HCT116 (cell line): Measurements from ENCODE around the gene MSL1. TPM values are rescaled to one million over a fixed set of nuclear protein-coding genes. Genes with fewer than 3 reads are reported as not detected.

Experiments used
- ATAC-seq: fragments of 200-7000 bp; cut with Tn5 transposase; 2 replicates; pipeline ENCODE4 v1.9.1; 2020; ENCODE audit warnings: mild to moderate bottlenecking, moderate library complexity
- BruUV-seq: library from RNA; stranded (reverse); fragments of 400-500 nt; replicated peaks from 2 replicates; lab custom pipeline; 2021; lab: Mats Ljungman, UMichigan
- CTCF ChIA-PET: fragments of 300-600 bp; sonication (Branson Sonifier 250); formaldehyde crosslinking; loops from one replicate; lab custom pipeline; 2021; ENCODE audit warnings: antibody characterized with exemption; lab: Charles Lee
- POLR2A ChIA-PET: fragments of 300-600, 350-600 bp; sonication (Branson Sonifier 250); formaldehyde crosslinking; loops from one replicate; lab custom pipeline; 2021; ENCODE audit warnings: antibody characterized with exemption; lab: Charles Lee
- RAD21 ChIA-PET, 2 experiments: fragments of 300-600 bp; sonication (Branson Sonifier 250); formaldehyde crosslinking; loops; one replicate each; lab custom pipeline; 2023; ENCODE audit warnings: low total read pairs in 2 of 2; ENCODE audit not compliant: uncharacterized antibody in 2 of 2, unreplicated experiment in 2 of 2, low non-redundant PET in 1 of 2; lab: Charles Lee
- DNase-seq: peaks from one replicate; pipeline ENCODE4 v3.0.0-alpha.2; 2010; ENCODE audit warnings: low read depth, low spot score
- H2AFZ ChIP-seq: fragments of 200-600 bp; shearing (Covaris generic), sonication (generic); 2 replicates; pipeline ENCODE4 v1.6.1; 2017; ENCODE audit warnings: low read depth, mixed run types, mixed read lengths, antibody characterized with exemption, low read length; ENCODE audit not compliant: poor library complexity, severe bottlenecking
- H3K27ac ChIP-seq: 2 replicates; pipeline ENCODE4 v1.5.1; 2012; ENCODE audit warnings: low read depth, low read length
- H3K27me3 ChIP-seq: fragments of 200-600 bp; sonication (generic); 2 replicates; pipeline ENCODE4 v1.6.1; 2016; ENCODE audit warnings: mixed run types, low read length, mixed read lengths; ENCODE audit not compliant: insufficient read depth
- H3K36me3 ChIP-seq, 2 experiments: fragments of 200-500 bp in 1 of 2; fragments of 200-600 bp in 1 of 2; sonication (Bioruptor generic) in 1 of 2; sonication (generic) in 1 of 2; 2 replicates each; pipeline versions ENCODE4 v1.5.1 to v1.6.1; 2014 to 2016; ENCODE audit warnings: low read length in 2 of 2, inconsistent platforms in 1 of 2, mixed read lengths in 1 of 2, mixed run types in 1 of 2; ENCODE audit not compliant: insufficient read depth in 2 of 2, control insufficient read depth in 1 of 2
- H3K4me1 ChIP-seq, 2 experiments: fragments of 200-600 bp in 1 of 2; sonication (generic) in 1 of 2; 2 replicates each; pipeline versions ENCODE4 v1.5.1 to v1.6.1; 2012 to 2017; ENCODE audit warnings: low read length in 2 of 2, inconsistent platforms in 1 of 2, mild to moderate bottlenecking in 1 of 2, mixed read lengths in 1 of 2, mixed run types in 1 of 2, moderate library complexity in 1 of 2; ENCODE audit not compliant: insufficient read depth in 2 of 2, control insufficient read depth in 1 of 2
- H3K4me2 ChIP-seq: fragments of 200-600 bp; sonication (generic); 2 replicates; pipeline ENCODE4 v1.6.1; 2017; ENCODE audit warnings: mixed run types, low read length, mixed read lengths
- H3K4me3 ChIP-seq, 2 experiments: fragments of 200-600 bp in 1 of 2; sonication (generic) in 1 of 2; replicated peaks in 1 of 2; 2 replicates each; pipeline ENCODE4 v1.5.1; 2011 to 2016; ENCODE audit warnings: low read length in 2 of 2, control low read depth in 1 of 2, low read depth in 1 of 2, mild to moderate bottlenecking in 1 of 2, mixed read lengths in 1 of 2, mixed run types in 1 of 2
- H3K79me2 ChIP-seq: fragments of 200-600 bp; sonication (generic); 2 replicates; pipeline ENCODE4 v1.6.1; 2017; ENCODE audit warnings: mild to moderate bottlenecking, mixed run types, low read length, moderate library complexity, mixed read lengths; ENCODE audit not compliant: insufficient read depth
- H3K9ac ChIP-seq: fragments of 200-600 bp; sonication (generic); 2 replicates; pipeline ENCODE4 v1.6.1; 2016; ENCODE audit warnings: low read length, mixed read lengths
- H3K9me2 ChIP-seq: fragments of 200-600 bp; sonication (generic), shearing (Covaris generic); 2 replicates; pipeline ENCODE4 v1.6.1; 2017; ENCODE audit warnings: mixed run types, mild to moderate bottlenecking, moderate library complexity; ENCODE audit not compliant: insufficient read depth
- H3K9me3 ChIP-seq, 2 experiments: fragments of 200-500 bp in 1 of 2; fragments of 200-600 bp in 1 of 2; sonication (Bioruptor generic) in 1 of 2; sonication (generic) in 1 of 2; 2 replicates each; pipeline ENCODE4 v1.6.1; 2014 to 2017; ENCODE audit warnings: low read length in 2 of 2, mixed read lengths in 2 of 2, inconsistent platforms in 1 of 2, low read depth in 1 of 2, mild to moderate bottlenecking in 1 of 2, mixed run types in 1 of 2, moderate library complexity in 1 of 2; ENCODE audit not compliant: control insufficient read depth in 1 of 2, insufficient read depth in 1 of 2
- H4K20me1 ChIP-seq: fragments of 200-600 bp; sonication (generic), shearing (Covaris generic); 2 replicates; pipeline ENCODE4 v1.6.1; 2017; ENCODE audit warnings: mixed run types, mild to moderate bottlenecking, moderate library complexity; ENCODE audit not compliant: insufficient read depth
- ELF1 ChIP-seq: IDR thresholded peaks from 2 replicates; pipeline ENCODE4 v1.6.1; 2012; ENCODE audit warnings: low read depth, borderline replicate concordance
- EZH2 ChIP-seq: fragments of 200-600 bp; sonication (generic); IDR thresholded peaks from 2 replicates; pipeline ENCODE4 v1.6.1; 2017; ENCODE audit warnings: antibody characterized with exemption, mixed run types
- JUND ChIP-seq: IDR thresholded peaks from 2 replicates; pipeline ENCODE4 v1.6.1; 2012
- POLR2A ChIP-seq: IDR thresholded peaks from 2 replicates; pipeline ENCODE4 v1.7.0; 2011; ENCODE audit warnings: borderline replicate concordance; ENCODE audit not compliant: insufficient read depth, insufficient read length; ENCODE audit errors: extremely low read depth
- SIN3A ChIP-seq: IDR thresholded peaks from 2 replicates; pipeline ENCODE4 v1.6.1; 2012; ENCODE audit warnings: low read depth
- ZNF274 ChIP-seq: fragments of 200-500 bp; sonication (Bioruptor generic); IDR thresholded peaks from 2 replicates; pipeline ENCODE4 v1.6.1; 2014; ENCODE audit warnings: mild to moderate bottlenecking, low read depth, low read length, inconsistent platforms
- intact Hi-C: fragments of 100-400 bp; cut with micrococcal nuclease; formaldehyde crosslinking; loops from 2 replicates; pipeline ENCODE4 v1.10.0; 2022
- total RNA-seq: library from RNA; stranded (reverse); gene quantifications from one replicate; pipeline ENCODE4 v1.2.1, GENCODE V29; 2021; ENCODE audit not compliant: unreplicated experiment
- TF ChIP-seq, protein P1 (sequence below), 3 experiments: fragments of 200-600 bp in 1 of 3; sonication (generic) in 1 of 3; IDR thresholded peaks in 2 of 3; conservative IDR thresholded peaks in 1 of 3; 2 replicates each; pipeline ENCODE4 v1.5.1; 2012 to 2017; ENCODE audit warnings: low read depth in 2 of 3, low read length in 2 of 3, antibody characterized with exemption in 1 of 3, borderline replicate concordance in 1 of 3, control low read depth in 1 of 3, mild to moderate bottlenecking in 1 of 3, mixed read lengths in 1 of 3, mixed run types in 1 of 3, moderate library complexity in 1 of 3; ENCODE audit not compliant: insufficient read depth in 1 of 3
- TF ChIP-seq, protein P2 (sequence below): IDR thresholded peaks from 2 replicates; pipeline ENCODE4 v1.6.1; 2012
- TF ChIP-seq, protein P3 (sequence below): IDR thresholded peaks from 2 replicates; pipeline ENCODE4 v1.6.1; 2012; ENCODE audit warnings: low read depth

The MSL1 gene
- total RNA-seq, 1 experiment from 2014 or later, result 67.2 TPM

DNA sequence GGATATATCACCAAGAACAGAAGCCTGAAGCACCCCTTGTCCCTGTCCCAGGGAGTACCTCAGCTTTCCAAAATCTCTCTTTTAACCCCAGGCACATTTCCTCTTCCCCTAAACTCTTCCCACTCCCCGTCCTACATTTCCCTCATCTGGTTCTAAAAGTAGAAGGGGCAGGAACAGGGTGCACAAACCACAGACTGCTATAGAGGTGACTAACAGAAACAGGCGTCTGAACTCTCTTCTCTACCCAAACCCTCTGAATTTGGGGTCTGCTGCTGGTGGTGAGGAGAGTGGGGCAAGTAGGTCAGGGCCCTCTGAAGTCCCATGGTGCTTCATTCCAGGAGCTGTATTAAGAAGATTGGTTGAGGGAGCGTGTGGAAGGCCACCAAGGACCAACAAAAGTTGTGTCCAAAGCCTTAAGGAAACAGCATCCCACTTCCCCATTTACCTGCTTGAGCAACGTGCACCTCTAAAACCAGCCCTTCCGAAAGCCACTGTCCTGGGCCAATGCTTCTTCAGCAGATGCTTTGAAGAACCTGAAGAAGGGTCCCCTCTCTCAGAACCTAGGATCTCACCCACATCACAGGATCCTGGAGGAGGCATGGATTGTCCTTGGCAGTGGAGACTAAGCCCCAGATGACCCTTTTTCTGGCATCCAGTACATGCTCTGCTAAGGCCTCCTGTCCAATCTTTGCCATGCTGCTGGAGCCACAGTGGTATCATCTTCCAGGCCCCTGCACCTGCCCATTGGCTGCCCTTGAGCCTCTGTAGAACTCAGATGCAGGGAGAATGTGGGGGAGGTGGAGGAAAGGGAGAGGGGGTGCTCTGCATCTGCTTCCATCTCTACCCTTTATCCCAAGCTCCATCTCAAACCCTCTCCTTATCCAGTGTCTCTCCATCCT, 15.7 kb upstream of the MSL1 start:
- peaks cover 61 to 89% of the 10 kb centered on the region in 2 experiments for H3K4me1 ChIP-seq
- intact Hi-C loops, result no loop called here
- TF ChIP-seq ELF1, result no peak
- TF ChIP-seq, all 23 proteins: peak for 0
- CTCF ChIA-PET, result interaction anchor here (0.9 kb wide), 1 partner anchor 71 kb away, joined by 4 read pairs; no protein-coding TSS in a partner anchor
- no peaks in the 10 kb centered on the region for H3K79me2 ChIP-seq
- RAD21 ChIA-PET, result no interaction called here
- no peak overlapping the region for H3K9ac ChIP-seq
- H3K9me3 ChIP-seq, result no peaks in the 10 kb centered on the region
- H3K27ac ChIP-seq, result no peak overlapping the region
- H3K4me2 ChIP-seq, result no peak overlapping the region
- no peaks in the 10 kb centered on the region for H3K9me2 ChIP-seq
- no peaks in the 10 kb centered on the region for H3K36me3 ChIP-seq
- ATAC-seq (no peak), DNase-seq (no peak)
- no TSS peak for BruUV-seq
- no peak overlapping the region for H2AFZ ChIP-seq
- H4K20me1 ChIP-seq, result no peaks in the 10 kb centered on the region
- no peaks in the 10 kb centered on the region for H3K27me3 ChIP-seq
- POLR2A ChIA-PET, result interaction anchor here (0.6 to 8.1 kb wide), 3 partner anchors 6 to 239 kb away, joined by 3 to 160 read pairs (median 3); partner anchors contain the start of gene NR1D1
- no peak overlapping the region for H3K4me3 ChIP-seq

DNA sequence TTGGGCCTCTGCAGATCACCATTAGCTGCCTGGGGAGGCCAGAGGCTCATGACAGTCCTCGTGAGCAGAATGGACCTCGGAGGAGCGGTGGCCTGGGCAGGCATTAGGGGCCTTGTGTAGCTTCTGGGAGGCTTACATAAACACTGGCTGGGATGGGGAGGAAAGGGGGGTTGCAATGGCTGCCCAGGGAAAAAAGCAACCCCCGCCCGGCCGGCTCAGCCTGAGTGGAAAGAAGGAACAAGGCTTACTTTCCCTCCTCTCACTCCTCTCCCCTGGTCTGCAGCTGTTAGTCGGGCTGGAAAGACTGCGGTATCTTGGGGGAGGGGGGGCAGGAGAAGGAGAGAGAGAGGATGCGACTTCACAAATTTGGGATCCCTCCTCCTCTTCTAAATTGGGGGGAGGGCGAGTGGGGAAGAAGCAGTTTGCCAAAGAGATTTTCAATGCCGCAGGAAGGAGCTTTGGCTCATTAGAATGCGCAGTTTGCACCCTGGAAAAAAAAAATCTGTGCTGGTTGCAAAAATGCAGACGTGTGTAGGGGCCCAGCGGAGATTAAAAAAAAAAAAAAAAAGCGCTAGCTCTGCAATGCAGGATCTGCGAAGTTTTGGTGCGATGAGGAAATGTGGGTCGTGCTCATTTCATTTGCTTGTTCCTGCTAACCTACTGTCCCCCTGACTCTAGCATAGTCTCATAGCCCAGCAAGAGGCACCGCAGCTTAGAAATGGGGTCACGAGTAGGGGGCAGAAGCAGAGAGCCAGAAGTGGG, 14.8 kb upstream of the MSL1 start:
- Histone ChIP-seq H3K4me2 (peak overlapping the region; percentile 60; the same call in 1 of the 2 replicates), H3K9me2 (no peaks in the 10 kb centered on the region), H3K4me3 (no peak overlapping the region), H4K20me1 (no peaks in the 10 kb centered on the region), H2AFZ (no peak overlapping the region), H3K36me3 (no peaks in the 10 kb centered on the region), H3K27ac (no peak overlapping the region), H3K27me3 (no peaks in the 10 kb centered on the region), H3K9ac (0 out of 2 replicates have a peak overlapping the region, but pooled peaks have one; percentile 51), H3K9me3 (no peaks in the 10 kb centered on the region), H3K4me1 (peaks cover 60 to 89% of the 10 kb centered on the region in 2 experiments), H3K79me2 (no peaks in the 10 kb centered on the region)
- POLR2A ChIA-PET, result interaction anchor here (0.6 to 8.1 kb wide), 3 partner anchors 7 to 238 kb away, joined by 3 to 160 read pairs (median 3); partner anchors contain the start of gene NR1D1
- TF ChIP-seq SIN3A (no peak), JUND (no peak), POLR2A (no peak), ELF1 (no peak), EZH2 (no peak), ZNF274 (no peak)
- TF ChIP-seq, protein P1, sequence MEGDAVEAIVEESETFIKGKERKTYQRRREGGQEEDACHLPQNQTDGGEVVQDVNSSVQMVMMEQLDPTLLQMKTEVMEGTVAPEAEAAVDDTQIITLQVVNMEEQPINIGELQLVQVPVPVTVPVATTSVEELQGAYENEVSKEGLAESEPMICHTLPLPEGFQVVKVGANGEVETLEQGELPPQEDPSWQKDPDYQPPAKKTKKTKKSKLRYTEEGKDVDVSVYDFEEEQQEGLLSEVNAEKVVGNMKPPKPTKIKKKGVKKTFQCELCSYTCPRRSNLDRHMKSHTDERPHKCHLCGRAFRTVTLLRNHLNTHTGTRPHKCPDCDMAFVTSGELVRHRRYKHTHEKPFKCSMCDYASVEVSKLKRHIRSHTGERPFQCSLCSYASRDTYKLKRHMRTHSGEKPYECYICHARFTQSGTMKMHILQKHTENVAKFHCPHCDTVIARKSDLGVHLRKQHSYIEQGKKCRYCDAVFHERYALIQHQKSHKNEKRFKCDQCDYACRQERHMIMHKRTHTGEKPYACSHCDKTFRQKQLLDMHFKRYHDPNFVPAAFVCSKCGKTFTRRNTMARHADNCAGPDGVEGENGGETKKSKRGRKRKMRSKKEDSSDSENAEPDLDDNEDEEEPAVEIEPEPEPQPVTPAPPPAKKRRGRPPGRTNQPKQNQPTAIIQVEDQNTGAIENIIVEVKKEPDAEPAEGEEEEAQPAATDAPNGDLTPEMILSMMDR (IDR thresholded peaks at IDR 0.05 in 2 of 3, conservative IDR thresholded peaks at IDR 0.05 in 1 of 3; ENCODE audit: borderline replicate concordance in 1 of 3, insufficient read depth in 1 of 3, low read depth in 2 of 3, low read length in 2 of 3), result no peak
- TF ChIP-seq, protein P2, sequence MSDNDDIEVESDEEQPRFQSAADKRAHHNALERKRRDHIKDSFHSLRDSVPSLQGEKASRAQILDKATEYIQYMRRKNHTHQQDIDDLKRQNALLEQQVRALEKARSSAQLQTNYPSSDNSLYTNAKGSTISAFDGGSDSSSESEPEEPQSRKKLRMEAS, result no peak
- TF ChIP-seq, protein P3, sequence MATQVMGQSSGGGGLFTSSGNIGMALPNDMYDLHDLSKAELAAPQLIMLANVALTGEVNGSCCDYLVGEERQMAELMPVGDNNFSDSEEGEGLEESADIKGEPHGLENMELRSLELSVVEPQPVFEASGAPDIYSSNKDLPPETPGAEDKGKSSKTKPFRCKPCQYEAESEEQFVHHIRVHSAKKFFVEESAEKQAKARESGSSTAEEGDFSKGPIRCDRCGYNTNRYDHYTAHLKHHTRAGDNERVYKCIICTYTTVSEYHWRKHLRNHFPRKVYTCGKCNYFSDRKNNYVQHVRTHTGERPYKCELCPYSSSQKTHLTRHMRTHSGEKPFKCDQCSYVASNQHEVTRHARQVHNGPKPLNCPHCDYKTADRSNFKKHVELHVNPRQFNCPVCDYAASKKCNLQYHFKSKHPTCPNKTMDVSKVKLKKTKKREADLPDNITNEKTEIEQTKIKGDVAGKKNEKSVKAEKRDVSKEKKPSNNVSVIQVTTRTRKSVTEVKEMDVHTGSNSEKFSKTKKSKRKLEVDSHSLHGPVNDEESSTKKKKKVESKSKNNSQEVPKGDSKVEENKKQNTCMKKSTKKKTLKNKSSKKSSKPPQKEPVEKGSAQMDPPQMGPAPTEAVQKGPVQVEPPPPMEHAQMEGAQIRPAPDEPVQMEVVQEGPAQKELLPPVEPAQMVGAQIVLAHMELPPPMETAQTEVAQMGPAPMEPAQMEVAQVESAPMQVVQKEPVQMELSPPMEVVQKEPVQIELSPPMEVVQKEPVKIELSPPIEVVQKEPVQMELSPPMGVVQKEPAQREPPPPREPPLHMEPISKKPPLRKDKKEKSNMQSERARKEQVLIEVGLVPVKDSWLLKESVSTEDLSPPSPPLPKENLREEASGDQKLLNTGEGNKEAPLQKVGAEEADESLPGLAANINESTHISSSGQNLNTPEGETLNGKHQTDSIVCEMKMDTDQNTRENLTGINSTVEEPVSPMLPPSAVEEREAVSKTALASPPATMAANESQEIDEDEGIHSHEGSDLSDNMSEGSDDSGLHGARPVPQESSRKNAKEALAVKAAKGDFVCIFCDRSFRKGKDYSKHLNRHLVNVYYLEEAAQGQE, result no peak
- DNase-seq, result no peak
- RAD21 ChIA-PET, result no interaction called here
- intact Hi-C loops, result no loop called here
- no TSS peak for BruUV-seq
- no peak for ATAC-seq
- CTCF ChIA-PET, result no interaction called here
